Measurements from ENCODE around the gene SORCS3.

The SORCS3 gene

GRCh38 chr10:104824380-104825006 lies 183.4 kb downstream of the SORCS3 start:
- DNase-seq (ENCODE audit: insufficient read length, low spot score), result no peak
- TF ChIP-seq CTCF (IDR thresholded peaks at IDR 0.05; ENCODE audit: insufficient read depth, missing control alignments), result no peak
- FAIRE-seq, result no peak

- no peak for TF ChIP-seq CTCF (IDR thresholded peaks at IDR 0.05; ENCODE audit: insufficient read depth, missing control alignments)
- no peak for DNase-seq (ENCODE audit: insufficient read length, low spot score)
- FAIRE-seq, result no peak
Measured at GRCh38 chr10:104831272-104831671, 190.2 kb downstream of the SORCS3 start.

GRCh38 chr10:104834580-104834979 lies 193.5 kb downstream of the SORCS3 start:
- no peak for FAIRE-seq
- TF ChIP-seq CTCF (IDR thresholded peaks at IDR 0.05; ENCODE audit: insufficient read depth, missing control alignments), result no peak
- no peak for DNase-seq (ENCODE audit: insufficient read length, low spot score)

GRCh38 chr10:104835422-104835821 lies 194.3 kb downstream of the SORCS3 start:
- no peak for TF ChIP-seq CTCF (IDR thresholded peaks at IDR 0.05; ENCODE audit: insufficient read depth, missing control alignments)
- DNase-seq (ENCODE audit: insufficient read length, low spot score), result no peak
- no peak for FAIRE-seq

GRCh38 chr10:104842704-104843103 lies 201.6 kb downstream of the SORCS3 start:
- FAIRE-seq (no peak), DNase-seq (ENCODE audit: insufficient read length, low spot score) (no peak)
- TF ChIP-seq CTCF (IDR thresholded peaks at IDR 0.05; ENCODE audit: insufficient read depth, missing control alignments), result no peak

- TF ChIP-seq CTCF (IDR thresholded peaks at IDR 0.05; ENCODE audit: insufficient read depth, missing control alignments), result no peak
- FAIRE-seq (no peak), DNase-seq (ENCODE audit: insufficient read length, low spot score) (no peak)
Measured at GRCh38 chr10:104844073-104844472, 203.0 kb downstream of the SORCS3 start.

GRCh38 chr10:104850023-104850422 lies 208.9 kb downstream of the SORCS3 start:
- DNase-seq (ENCODE audit: insufficient read length, low spot score), result no peak
- FAIRE-seq, result no peak
- TF ChIP-seq CTCF (IDR thresholded peaks at IDR 0.05; ENCODE audit: insufficient read depth, missing control alignments), result no peak

Measured in D721Med (cell line).